ENCODE data around the gene SEPTIN6.

Gene SEPTIN6

DNA sequence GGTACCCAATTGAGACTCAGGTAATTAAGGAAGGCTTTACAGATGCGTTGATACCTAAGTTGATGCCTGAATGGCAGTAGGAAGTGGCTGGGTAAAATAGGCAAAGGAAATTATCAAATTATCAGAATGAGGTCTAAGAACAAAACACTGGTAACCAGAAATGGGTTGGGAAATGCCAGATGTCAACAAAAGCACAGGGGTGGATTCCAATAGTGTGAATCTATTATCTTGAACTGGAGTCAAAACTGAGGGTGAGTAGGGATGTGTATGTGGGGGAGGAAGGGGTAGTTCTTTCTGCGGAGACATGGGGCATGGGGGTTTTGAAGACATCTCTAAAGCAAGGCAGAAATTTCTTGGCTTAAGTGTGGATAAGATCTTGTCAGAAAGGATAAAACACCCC lies 16.0 kb upstream of the SEPTIN6 start:
- H3K4me3 ChIP-seq (ENCODE audit: low read depth, low read length): no peak overlapping the region
- DNase-seq (ENCODE audit: low read depth, low spot score): no peak
- ChIA-PET CTCF (interaction anchor here (2.0 to 2.3 kb wide), 2 partner anchors 10 to 21 kb away, joined by 10 to 12 read pairs; no protein-coding TSS in a partner anchor), POLR2A (no interaction called here)
- TF ChIP-seq, protein P1, sequence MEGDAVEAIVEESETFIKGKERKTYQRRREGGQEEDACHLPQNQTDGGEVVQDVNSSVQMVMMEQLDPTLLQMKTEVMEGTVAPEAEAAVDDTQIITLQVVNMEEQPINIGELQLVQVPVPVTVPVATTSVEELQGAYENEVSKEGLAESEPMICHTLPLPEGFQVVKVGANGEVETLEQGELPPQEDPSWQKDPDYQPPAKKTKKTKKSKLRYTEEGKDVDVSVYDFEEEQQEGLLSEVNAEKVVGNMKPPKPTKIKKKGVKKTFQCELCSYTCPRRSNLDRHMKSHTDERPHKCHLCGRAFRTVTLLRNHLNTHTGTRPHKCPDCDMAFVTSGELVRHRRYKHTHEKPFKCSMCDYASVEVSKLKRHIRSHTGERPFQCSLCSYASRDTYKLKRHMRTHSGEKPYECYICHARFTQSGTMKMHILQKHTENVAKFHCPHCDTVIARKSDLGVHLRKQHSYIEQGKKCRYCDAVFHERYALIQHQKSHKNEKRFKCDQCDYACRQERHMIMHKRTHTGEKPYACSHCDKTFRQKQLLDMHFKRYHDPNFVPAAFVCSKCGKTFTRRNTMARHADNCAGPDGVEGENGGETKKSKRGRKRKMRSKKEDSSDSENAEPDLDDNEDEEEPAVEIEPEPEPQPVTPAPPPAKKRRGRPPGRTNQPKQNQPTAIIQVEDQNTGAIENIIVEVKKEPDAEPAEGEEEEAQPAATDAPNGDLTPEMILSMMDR (IDR thresholded peaks at IDR 0.05; ENCODE audit: insufficient read depth, low read length, missing control alignments): no peak

DNA sequence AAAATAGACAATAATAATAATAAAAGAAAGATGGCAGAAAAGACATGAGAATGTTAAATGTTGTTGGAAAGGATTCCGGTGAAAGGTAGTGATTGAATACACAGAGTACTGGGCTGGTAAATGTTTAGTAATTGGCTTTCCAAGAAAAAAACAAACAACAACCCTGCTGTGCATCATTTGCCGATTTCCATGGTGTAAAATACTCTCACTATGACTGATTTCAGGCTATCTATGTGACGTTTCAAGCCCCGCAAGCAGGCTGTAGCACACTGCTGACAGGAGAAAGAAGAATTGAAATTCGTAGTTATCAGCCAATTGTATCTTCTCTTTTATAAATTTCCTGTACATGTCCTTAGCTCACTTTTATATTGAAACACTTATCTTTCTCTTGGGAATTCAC lies 13.6 kb upstream of the SEPTIN6 start:
- POLR2A ChIA-PET: no interaction called here
- no peak for DNase-seq (ENCODE audit: low read depth, low spot score)
- TF ChIP-seq, protein P1 (IDR thresholded peaks at IDR 0.05; ENCODE audit: insufficient read depth, low read length, missing control alignments): no peak
- H3K4me3 ChIP-seq (ENCODE audit: low read depth, low read length): no peak overlapping the region
- CTCF ChIA-PET: interaction anchor here (2.2 kb wide), 1 partner anchor 8 kb away, joined by 13 read pairs; no protein-coding TSS in a partner anchor

DNA sequence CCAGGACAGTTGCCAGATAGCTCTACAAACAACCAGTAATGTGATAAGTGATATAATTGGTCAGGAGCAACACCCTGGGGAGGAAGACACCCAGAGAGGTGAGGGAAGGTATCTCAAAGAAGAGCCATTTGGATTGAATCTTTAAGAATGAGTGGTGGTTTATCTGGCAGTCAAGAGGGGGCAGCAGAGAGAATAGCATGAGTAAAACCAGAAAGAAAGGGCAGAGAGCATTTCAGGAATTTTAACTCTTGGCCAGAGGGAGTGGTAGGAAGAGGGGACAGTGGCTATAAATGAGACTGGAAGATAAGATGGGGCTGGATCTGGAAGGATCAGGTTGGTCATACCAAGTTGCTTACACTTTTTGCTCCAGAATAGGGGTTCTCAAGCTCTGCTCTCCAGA lies 5.9 kb upstream of the SEPTIN6 start:
- no peak for DNase-seq (ENCODE audit: low read depth, low spot score)
- CTCF ChIA-PET: interaction anchor here (0.8 to 2.8 kb wide), 7 partner anchors 9 to 89 kb away, joined by 3 to 20 read pairs (median 10); no protein-coding TSS in a partner anchor
- H3K4me3 ChIP-seq (ENCODE audit: low read depth, low read length): no peak overlapping the region
- POLR2A ChIA-PET: no interaction called here
- TF ChIP-seq, protein P1 (IDR thresholded peaks at IDR 0.05; ENCODE audit: insufficient read depth, low read length, missing control alignments): peak; percentile 42

DNA sequence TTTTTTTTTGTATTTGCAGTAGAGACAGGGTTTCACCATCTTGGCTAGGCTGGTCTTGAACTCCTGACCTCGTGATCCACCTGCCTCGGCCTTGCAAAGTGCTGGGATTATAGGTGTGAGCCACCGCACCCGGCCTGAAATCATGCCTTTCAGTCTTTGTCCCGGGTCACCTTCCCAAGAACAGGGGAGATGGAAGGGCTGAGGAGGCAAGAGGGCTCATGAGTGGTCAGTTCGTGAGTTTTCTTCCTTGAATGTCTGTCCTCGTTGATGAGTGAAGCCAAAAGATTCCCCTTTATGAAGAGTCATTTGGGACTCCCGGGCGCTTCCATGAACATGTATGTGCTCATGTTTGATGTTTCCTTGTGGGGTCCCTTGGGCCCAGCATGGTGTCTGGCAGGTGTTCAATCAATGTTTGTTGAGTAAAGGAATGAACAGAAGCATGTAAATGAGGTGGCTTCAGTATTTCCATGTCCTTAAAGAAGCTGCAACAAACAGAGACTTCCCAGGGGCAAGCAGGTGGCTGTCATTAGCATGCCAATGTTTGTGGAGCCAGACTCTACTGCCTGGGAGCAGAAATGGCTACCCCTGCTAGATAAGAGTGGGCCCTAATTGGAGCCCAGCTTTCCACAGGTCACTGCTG lies 3.4 kb upstream of the SEPTIN6 start:
- no peak for DNase-seq (ENCODE audit: low read depth, low spot score)
- TF ChIP-seq, protein P1 (IDR thresholded peaks at IDR 0.05; ENCODE audit: insufficient read depth, low read length, missing control alignments): no peak
- no peak overlapping the region for H3K4me3 ChIP-seq (ENCODE audit: low read depth, low read length)
- CTCF ChIA-PET: no interaction called here
- POLR2A ChIA-PET: no interaction called here

DNA sequence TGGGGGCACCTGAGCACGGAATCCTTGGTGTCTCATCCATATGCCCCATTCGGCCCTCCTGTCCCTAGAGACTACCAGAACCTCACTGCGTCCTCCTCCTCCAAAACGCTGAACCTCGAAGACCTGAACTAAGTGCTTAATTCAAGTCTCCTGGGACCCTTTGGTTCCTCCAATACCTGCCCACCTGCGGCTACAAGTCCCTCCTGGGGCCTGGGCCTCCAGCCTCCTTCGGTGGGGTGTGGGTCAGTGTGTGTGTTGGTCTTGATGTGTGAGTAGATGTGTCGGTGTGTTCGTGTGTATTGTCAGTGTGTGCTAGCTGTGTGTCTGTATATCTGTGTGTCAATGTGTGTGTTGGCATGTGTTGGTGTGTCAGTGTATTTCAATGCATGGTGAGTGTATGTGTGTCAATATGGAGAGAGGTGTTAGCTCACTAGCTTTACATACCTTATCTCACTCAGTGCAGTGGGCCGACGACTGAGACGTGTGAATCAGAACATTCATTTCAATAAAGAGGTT lies 2.6 kb upstream of the SEPTIN6 start:
- TF ChIP-seq, protein P1 (IDR thresholded peaks at IDR 0.05; ENCODE audit: insufficient read depth, low read length, missing control alignments): no peak
- H3K4me3 ChIP-seq (ENCODE audit: low read depth, low read length): no peak overlapping the region
- ChIA-PET CTCF (interaction anchor here (0.7 to 1.3 kb wide), 4 partner anchors 16 to 46 kb away, joined by 3 to 4 read pairs (median 3); no protein-coding TSS in a partner anchor), POLR2A (no interaction called here)
- DNase-seq (ENCODE audit: low read depth, low spot score): no peak

DNA sequence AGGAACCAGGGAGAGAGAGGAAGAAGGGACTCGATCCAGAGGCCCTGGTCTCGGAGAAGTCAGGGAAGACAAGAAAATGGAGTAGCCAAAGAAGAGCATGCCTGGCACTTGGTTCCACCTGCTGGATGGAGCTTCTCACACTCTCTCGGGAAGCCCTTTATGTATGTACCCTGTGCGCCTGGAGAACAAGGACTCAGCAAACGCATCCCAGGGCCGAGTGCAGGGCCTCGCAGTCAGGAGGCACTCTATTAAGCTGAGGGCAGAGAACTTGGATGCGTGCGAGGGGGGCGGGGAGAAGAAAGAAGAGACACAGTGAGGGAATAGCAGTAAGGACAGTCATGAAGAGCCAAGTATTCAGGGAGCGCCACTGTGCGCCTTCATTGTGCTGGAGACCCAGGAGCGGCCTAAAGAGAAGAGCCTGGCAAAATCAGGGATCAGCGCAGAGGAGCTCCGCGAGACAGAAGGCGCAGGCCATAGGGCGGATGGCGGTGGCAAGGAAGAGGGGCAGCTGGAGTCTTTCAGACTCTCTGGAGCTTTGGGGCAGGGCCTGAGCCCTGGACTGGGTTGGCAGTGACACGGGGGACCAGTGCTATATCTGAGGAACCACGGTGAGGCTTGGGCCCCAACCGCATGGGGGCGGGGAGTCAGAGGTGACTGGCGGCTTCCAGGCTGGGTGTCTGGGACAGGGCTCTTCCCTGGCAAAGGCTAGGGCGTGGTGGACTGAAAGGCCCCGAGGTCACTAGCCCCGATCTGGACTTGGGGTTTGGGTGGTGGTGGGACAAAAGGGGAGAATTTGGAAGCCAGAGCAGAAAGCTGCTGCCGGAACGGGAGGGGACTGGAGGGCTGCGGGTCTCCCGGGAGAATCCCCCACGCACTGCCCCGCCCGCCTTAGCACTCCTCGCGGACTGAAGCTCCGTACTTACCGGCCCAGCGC lies 1.9 kb upstream of the SEPTIN6 start:
- TF ChIP-seq, protein P1 (IDR thresholded peaks at IDR 0.05; ENCODE audit: insufficient read depth, low read length, missing control alignments): no peak
- no peak for DNase-seq (ENCODE audit: low read depth, low spot score)
- H3K4me3 ChIP-seq (ENCODE audit: low read depth, low read length): no peak overlapping the region
- CTCF ChIA-PET: interaction anchor here (0.7 to 1.3 kb wide), 5 partner anchors 15 to 85 kb away, joined by 3 to 4 read pairs (median 3); no protein-coding TSS in a partner anchor
- POLR2A ChIA-PET: no interaction called here

Measured in AG04449 (cell line).